SK-N-DZ (cell line): ENCODE results near the gene RGSL1.
"Not testable (repeated sequence)": the region's sequence is repeated elsewhere in the genome, so short reads cannot be mapped to it uniquely, and the experiment has no call there.

Experiments
- DNase-seq: peaks from one replicate; pipeline ENCODE4 v3.0.0-alpha.2; 2015; ENCODE audit warnings: low spot score

The RGSL1 gene

DNA sequence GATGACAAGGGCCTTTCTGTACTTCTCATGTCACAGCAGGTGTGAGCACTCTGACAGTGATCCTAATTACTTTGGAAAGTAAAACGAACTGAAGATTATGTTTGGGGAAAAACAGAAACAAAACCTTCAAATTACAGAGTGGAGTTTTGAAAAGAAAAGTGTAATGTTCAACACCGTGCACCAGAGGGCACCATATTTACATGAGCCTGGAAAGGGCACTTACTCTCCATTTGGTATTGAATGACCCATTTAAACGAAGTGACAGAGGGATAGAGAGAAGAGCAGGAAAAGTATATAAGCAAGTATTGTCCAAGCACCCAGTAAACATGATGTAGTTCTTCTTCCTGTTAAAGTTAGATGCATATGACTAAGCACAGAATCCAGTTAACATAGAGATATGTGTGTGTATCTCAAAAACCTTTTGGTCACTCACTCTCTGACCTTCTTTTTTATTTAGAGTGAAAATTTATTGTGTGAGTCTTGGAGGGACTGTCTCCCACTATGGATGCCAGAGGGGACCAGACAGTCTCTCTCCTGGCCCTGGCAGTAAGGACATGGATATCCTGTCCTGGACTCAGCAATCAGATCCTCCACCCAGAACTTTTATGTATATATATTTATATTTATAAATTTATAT lies 3.8 kb upstream of the RGSL1 start:
- DNase-seq = peak; percentile 46

DNA sequence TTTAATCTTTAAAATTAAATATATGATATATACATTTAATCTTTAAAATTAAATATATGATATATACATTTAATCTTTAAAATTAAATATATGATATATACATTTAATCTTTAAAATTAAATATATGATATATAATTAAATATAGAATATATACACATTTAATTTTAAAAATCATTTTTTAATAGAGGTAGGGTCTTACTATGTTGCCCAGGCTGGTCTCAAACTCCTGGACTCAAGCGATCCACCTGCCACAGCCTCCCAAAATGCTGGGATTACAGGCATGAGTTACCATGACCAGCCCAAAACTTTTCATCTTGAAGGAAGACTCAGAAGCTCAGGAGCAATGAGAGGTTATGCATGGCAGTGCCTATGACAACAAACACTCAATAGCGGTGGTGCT lies 2.8 kb upstream of the RGSL1 start:
- DNase-seq = not testable (repeated sequence)

- DNase-seq = no peak
Measured at GRCh38 chr1:182447660-182448059, 2.3 kb upstream of the RGSL1 start.

GRCh38 chr1:182453631-182454030 lies 3.7 kb downstream of the RGSL1 start:
- DNase-seq = no peak

- no peak for DNase-seq
Measured at GRCh38 chr1:182457844-182458243, 7.9 kb downstream of the RGSL1 start.

GRCh38 chr1:182459949-182460348 lies 10.0 kb downstream of the RGSL1 start:
- DNase-seq = no peak

- no peak for DNase-seq
Measured at GRCh38 chr1:182460550-182460951, 10.6 kb downstream of the RGSL1 start.

- DNase-seq = no peak
Measured at GRCh38 chr1:182473556-182473955, 23.6 kb downstream of the RGSL1 start.

- DNase-seq = no peak
Measured at GRCh38 chr1:182476625-182477024, 26.7 kb downstream of the RGSL1 start.

DNA sequence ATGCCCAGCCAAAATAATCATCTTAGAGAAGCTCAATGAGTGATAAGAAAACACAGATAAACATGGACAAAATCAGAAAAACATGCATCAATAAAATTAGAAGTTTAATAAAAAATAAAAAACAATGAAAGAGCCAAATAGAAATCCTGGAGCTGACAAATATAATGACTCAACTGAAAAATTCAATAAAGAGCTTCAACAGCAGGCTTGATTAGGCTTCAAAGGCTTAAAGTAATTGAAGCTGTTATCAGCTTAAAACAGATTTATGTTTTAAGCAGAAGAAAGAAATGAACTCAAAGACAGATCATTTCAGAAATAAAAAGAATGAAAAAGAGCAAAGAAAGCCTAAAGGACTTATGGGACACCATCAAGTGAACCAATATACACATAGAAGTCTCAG lies 28.3 kb downstream of the RGSL1 start:
- no peak for DNase-seq

DNA sequence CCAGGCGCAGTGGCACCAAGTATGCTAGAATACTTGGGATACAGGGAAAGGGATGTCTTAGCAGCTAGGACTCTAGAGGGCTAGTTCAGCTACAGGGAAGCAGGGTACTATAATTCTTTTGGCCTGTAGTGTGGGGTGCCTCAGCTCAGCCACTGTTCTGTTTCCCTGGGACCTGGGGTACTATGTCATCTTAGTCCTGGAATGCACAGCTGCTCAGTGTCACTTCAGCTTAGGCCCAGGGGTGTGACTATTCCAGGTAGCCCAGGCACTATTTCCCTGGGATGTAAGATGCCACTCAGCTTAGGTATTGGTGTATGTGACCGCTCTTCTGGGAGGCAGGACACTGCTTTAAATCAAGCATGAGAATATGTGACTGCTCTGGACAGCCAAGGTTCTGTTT lies 34.1 kb downstream of the RGSL1 start:
- no peak for DNase-seq

GRCh38 chr1:182484531-182485257 lies 34.7 kb downstream of the RGSL1 start:
- peak; percentile 1 for DNase-seq

DNA sequence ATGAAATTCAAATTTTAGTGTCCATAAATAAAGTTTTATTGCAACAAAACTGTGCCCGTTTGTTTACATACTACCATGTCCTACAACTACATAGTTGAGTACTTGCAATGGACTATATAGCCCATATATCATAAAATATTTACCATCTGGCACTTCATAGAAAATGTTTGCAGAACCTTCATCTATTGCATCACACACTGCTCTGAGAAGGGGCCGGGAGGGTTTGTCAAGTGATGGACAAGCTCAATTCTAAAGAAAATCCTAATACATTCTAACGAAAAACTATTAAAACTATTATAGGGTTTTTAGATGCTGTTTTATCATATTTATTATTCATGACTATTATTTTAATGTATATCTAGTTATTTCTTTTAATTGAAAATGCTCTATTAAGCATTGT lies 35.9 kb downstream of the RGSL1 start:
- DNase-seq = no peak

- DNase-seq = no peak
Measured at GRCh38 chr1:182488803-182489202, 38.9 kb downstream of the RGSL1 start.

- no peak for DNase-seq
Measured at GRCh38 chr1:182493063-182493462, 43.1 kb downstream of the RGSL1 start.

DNA sequence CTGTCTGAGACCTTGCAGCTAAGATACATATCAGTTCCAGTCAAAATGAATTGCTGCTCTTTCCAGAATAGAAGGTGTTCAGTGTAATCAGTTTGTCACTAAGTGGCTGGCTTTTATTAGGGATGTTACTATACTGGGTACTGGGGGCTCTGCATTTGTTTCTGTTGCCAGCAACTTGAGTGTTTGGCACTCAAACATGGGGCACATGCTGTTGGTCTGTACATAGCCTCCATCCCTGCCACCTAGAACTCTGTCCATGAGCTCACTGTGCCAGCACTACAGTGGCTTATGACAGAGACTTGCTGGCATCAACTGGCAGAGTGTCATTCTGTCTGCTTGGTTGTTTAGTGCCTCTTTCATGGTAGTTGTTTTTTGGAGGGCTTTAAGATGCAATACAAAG lies 45.1 kb downstream of the RGSL1 start:
- no peak for DNase-seq

DNA sequence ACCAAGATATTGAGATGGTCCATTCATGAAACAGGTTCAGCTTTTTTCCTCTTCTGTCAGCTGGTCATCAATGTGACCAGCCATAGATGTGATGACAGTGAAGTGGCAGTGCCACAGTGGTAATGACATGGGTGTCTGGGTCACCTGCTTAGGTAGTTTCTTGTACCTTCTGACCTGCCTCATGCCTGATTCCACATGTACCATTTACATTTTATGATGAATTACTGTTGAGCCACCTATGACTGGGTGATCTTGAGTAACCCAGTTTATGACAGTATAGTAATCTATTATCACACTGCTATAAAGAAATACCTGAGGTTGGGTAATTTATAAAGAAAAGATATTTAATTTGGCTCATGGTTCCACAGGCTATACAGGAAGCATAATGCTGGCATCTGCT lies 45.7 kb downstream of the RGSL1 start:
- no peak for DNase-seq

DNA sequence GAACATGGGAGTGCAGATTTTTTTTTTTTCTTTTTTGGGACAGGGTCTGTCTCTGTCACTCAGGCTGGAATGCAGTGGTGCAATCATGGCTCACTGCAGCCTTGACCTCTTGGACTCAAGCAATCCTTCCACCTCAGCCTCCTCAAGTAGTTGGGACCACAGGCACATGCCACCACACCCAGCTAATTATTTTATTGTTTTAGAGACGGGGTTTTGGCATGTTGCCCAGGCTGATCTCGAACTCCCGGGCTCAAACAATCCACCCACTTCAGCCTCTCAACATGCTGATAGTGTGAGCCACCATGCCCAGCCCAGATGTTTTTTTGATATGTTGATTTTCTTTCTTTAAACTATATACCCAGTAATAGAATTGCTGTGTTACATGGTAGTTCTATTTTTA lies 57.7 kb downstream of the RGSL1 start:
- DNase-seq = no peak

DNA sequence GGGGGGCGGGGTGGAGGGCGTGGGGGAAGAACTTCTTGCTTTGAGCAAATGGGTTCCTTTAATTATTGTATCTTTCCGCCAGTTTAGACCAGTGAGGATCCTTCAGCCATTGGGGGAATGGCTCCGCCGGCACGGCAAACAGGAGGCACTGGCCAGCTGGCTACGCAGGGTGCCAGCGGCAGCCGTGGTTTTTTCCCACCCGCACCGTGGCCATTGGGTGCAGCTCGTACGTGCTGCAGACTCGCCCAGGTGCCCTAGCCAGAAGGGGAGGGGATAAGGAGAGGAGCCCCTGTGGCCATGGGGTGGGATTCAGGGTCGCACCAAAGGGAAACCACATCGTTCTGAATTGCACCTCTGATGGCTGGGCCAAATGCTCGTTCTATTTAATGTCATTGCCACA lies 65.6 kb downstream of the RGSL1 start:
- no peak for DNase-seq

GRCh38 chr1:182520736-182521135 lies 70.8 kb downstream of the RGSL1 start:
- no peak for DNase-seq

- DNase-seq = no peak
Measured at GRCh38 chr1:182525342-182525741, 75.4 kb downstream of the RGSL1 start.

DNA sequence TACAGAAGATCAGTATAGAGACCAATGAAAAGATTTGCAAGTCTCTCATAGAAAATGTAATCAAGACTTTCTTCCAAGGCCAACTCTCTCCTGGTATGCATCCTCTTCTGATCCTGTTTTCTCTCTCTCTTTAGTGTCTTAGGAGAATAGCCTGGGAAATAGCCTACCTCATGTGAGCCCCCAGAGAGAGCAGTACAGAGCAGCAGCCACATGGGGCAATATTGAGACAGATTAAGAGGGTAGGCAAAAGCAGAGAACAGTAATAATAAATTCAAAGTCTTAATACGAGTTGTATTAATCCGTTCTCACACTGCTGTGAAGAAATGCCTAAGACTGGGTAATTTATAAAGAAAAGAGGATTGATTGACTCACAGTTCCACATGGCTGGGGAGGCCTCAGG lies 77.7 kb downstream of the RGSL1 start:
- no peak for DNase-seq

GRCh38 chr1:182528206-182528605 lies 78.3 kb downstream of the RGSL1 start:
- not testable (repeated sequence) for DNase-seq

GRCh38 chr1:182533896-182534295 lies 84.0 kb downstream of the RGSL1 start:
- no peak for DNase-seq
